Tibial artery (tissue), 4 donors: ENCODE measurements around the gene CPD.

Experiments
- DNase-seq, 2 donors: peaks; one replicate each; pipeline ENCODE4 v3.0.0-alpha.2; 2019
- H3K27ac ChIP-seq, 2 donors: fragments of 200-600 bp; sonication (generic) in 1 of 2; 1 replicate in 1 of 2; 2 replicates in 1 of 2; pipeline ENCODE4 v1.5.1; 2018 to 2019; ENCODE audit warnings: mild to moderate bottlenecking in 1 of 2
- H3K27me3 ChIP-seq, 2 donors: fragments of 200-600 bp; sonication (generic) in 1 of 2; one replicate each; pipeline versions ENCODE4 v1.5.1 to v1.6.0; 2016 to 2019
- H3K36me3 ChIP-seq, 3 donors: fragments of 200-600 bp; sonication (generic) in 2 of 3; one replicate each; pipeline ENCODE4 v1.5.1; 2016 to 2019; ENCODE audit warnings: mild to moderate bottlenecking in 2 of 3
- H3K4me1 ChIP-seq, 4 donors: fragments of 200-600 bp; sonication (generic) in 2 of 4; 1 replicate in 3 of 4; 2 replicates in 1 of 4; pipeline ENCODE4 v1.5.1; 2016 to 2019
- H3K4me3 ChIP-seq, 2 donors: fragments of 200-600 bp; sonication (generic) in 1 of 2; 1 replicate in 1 of 2; 2 replicates in 1 of 2; pipeline ENCODE4 v1.5.1; 2018 to 2019; ENCODE audit warnings: mild to moderate bottlenecking in 2 of 2
- H3K9me3 ChIP-seq, 3 donors: fragments of 200-600 bp; sonication (generic) in 1 of 3; one replicate each; pipeline ENCODE4 v1.5.1; 2016 to 2019
- CTCF ChIP-seq, 2 experiments: fragments of 200-600 bp in 1 of 2; fragments of 450-650 bp in 1 of 2; IDR thresholded peaks; one replicate each; pipeline ENCODE4 v1.5.1; 2017 to 2019; ENCODE audit warnings: antibody characterized with exemption in 2 of 2, mild to moderate bottlenecking in 1 of 2, moderate library complexity in 1 of 2
- intact Hi-C: fragments of 100-400 bp; cut with DNase I; formaldehyde crosslinking; loops from one replicate; pipeline ENCODE4 v1.15.0; 2023; ENCODE audit warnings: low total_unique reads

CPD gene

GRCh38 chr17:30472238-30472890 lies 93.6 kb downstream of the CPD start:
- no peak for TF ChIP-seq CTCF (IDR thresholded peaks at IDR 0.05)
- H3K4me3 ChIP-seq = no peak overlapping the region
- H3K27ac ChIP-seq = no peak overlapping the region
- no peak for DNase-seq
- peaks cover 0 to 9% (median 0%) of the 10 kb centered on the region in 4 donors for H3K4me1 ChIP-seq
- no peaks in the 10 kb centered on the region for H3K27me3 ChIP-seq
- no peaks in the 10 kb centered on the region for H3K36me3 ChIP-seq
- H3K9me3 ChIP-seq = no peaks in the 10 kb centered on the region
- intact Hi-C loops = no loop called here

DNA sequence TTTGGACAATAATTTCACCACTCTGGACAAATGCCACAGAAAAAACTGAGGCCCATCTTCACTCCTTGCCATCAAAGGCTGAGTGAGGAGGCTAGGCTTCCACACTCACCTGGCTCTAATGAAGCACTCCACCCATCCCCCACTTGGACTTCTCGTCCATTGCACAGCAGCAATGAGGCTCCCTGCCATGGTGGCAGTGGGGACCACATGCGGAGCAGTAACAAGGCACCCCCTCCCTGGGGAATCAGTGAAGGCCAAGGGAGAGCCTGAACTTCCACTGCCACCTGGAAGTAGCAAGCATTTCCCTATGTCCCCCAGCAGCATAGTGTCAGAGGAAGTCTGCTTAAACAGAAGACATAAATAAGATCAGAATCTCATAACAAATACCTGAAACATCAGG lies 96.5 kb downstream of the CPD start:
- Histone ChIP-seq H3K4me1 (peaks cover 0 to 24% (median 10%) of the 10 kb centered on the region in 4 donors), H3K27me3 (no peaks in the 10 kb centered on the region), H3K27ac (no peak overlapping the region), H3K4me3 (no peak overlapping the region), H3K9me3 (no peaks in the 10 kb centered on the region), H3K36me3 (peaks cover 0 to 9% (median 8%) of the 10 kb centered on the region in 3 donors)
- no peak for TF ChIP-seq CTCF (IDR thresholded peaks at IDR 0.05)
- intact Hi-C loops = no loop called here
- no peak for DNase-seq

GRCh38 chr17:30476726-30477082 lies 98.0 kb downstream of the CPD start:
- intact Hi-C loops = no loop called here
- peaks cover 0 to 24% (median 10%) of the 10 kb centered on the region in 4 donors for H3K4me1 ChIP-seq
- H3K36me3 ChIP-seq = peaks cover 10 to 24% (median 23%) of the 10 kb centered on the region in 3 donors
- H3K4me3 ChIP-seq = peak overlapping the region; percentile 75 to 95
- no peaks in the 10 kb centered on the region for H3K9me3 ChIP-seq
- H3K27ac ChIP-seq = peak overlapping the region; percentile 92 to 97
- DNase-seq = no peak
- no peak for TF ChIP-seq CTCF (IDR thresholded peaks at IDR 0.05)
- H3K27me3 ChIP-seq = no peaks in the 10 kb centered on the region

DNA sequence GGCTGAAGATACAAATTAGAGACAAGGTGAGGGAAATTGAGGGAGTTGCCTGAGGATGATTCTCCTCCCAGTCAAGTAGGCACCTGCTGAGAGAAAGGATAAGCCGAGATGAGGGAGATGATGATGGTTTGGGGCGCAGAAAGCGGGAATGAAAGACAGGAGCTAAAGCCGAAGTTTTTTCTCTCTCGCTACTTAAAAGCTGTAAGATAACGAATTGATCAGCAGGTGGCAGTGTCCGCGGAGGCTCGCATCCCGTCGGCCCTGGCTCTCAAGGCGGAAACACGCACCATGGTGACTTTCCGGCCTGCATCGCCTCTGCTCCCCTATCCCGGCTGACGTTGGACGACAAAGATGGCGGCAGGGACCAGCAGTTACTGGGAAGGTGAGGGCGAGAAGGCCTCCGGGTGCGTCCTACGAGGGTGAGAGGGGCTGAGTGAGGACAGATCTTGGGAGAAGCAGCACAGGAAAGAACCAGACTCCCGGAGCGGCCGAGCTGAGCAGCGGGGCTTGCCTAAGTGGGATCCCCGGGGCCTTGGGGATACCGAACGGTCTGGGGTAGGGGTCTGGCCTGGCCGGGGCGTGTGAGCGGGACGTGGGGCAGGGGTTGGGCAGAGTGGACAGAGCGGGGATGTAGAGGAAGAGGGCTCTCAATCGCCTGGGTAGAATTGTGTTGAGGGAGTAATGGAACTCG lies 98.5 kb downstream of the CPD start, which contains the start of gene GOSR1:
GOSR1 (plus strand) TSS at position 326 of the 691 bp plus-strand sequence; CDS start at position 352, 26 bp downstream.
- TF ChIP-seq CTCF (IDR thresholded peaks at IDR 0.05) = peak; percentile 69 to 70
- DNase-seq = peak; percentile 94 to 96
- intact Hi-C loops = no loop called here

GRCh38 chr17:30477774-30478115 lies 99.0 kb downstream of the CPD start:
- intact Hi-C loops = no loop called here
- Histone ChIP-seq H3K27me3 (no peaks in the 10 kb centered on the region), H3K4me1 (peaks cover 0 to 24% (median 10%) of the 10 kb centered on the region in 4 donors), H3K27ac (peak overlapping the region; percentile 92 to 97), H3K9me3 (no peaks in the 10 kb centered on the region), H3K4me3 (peak overlapping the region; percentile 75 to 95), H3K36me3 (peaks cover 19 to 33% (median 32%) of the 10 kb centered on the region in 3 donors)
- no peak for DNase-seq
- TF ChIP-seq CTCF (IDR thresholded peaks at IDR 0.05) = no peak

More for the DNA sequence above, 98.5 kb downstream of the CPD start, which contains the start of gene GOSR1:
- Histone ChIP-seq H3K27me3 (no peaks in the 10 kb centered on the region), H3K9me3 (no peaks in the 10 kb centered on the region), H3K4me1 (peaks cover 0 to 24% (median 10%) of the 10 kb centered on the region in 4 donors), H3K4me3 (peak within 1 kb of the TSS; percentile 75 to 95), H3K36me3 (peaks cover 15 to 28% (median 28%) of the 10 kb centered on the region in 3 donors), H3K27ac (peak within 1 kb of the TSS; percentile 92 to 97)
